GM19455 (cell line): Measurements from ENCODE around the gene CORO2B.

Experiments
- ATAC-seq: cut with Tn5 transposase; IDR thresholded peaks from one replicate; pipeline ENCODE4 v1.9.1; 2021; ENCODE audit not compliant: unreplicated experiment

Gene CORO2B

GRCh38 chr15:68695061-68695595, 116.3 kb downstream of the CORO2B start:
- no peak for ATAC-seq

GRCh38 chr15:68696414-68697363, 117.9 kb downstream of the CORO2B start:
- ATAC-seq: no peak

GRCh38 chr15:68697711-68698690, 119.2 kb downstream of the CORO2B start:
- ATAC-seq: no peak

- no peak for ATAC-seq
Observed at GRCh38 chr15:68698708-68699107, 119.9 kb downstream of the CORO2B start.

GRCh38 chr15:68699124-68699880, 120.5 kb downstream of the CORO2B start:
- ATAC-seq: no peak

GRCh38 chr15:68699881-68700454, 121.2 kb downstream of the CORO2B start:
- ATAC-seq: no peak

- ATAC-seq: no peak
Observed at GRCh38 chr15:68700455-68701123, 121.8 kb downstream of the CORO2B start.

- no peak for ATAC-seq
Observed at GRCh38 chr15:68701886-68702285, 123.1 kb downstream of the CORO2B start.

GRCh38 chr15:68704496-68705021, 125.8 kb downstream of the CORO2B start:
- no peak for ATAC-seq

- ATAC-seq: no peak
Observed at GRCh38 chr15:68706256-68706655, 127.5 kb downstream of the CORO2B start.

GRCh38 chr15:68706931-68707330, 128.1 kb downstream of the CORO2B start:
- ATAC-seq: no peak

- ATAC-seq: no peak
Observed at GRCh38 chr15:68707386-68707785, 128.6 kb downstream of the CORO2B start.

- no peak for ATAC-seq
Observed at GRCh38 chr15:68709876-68710275, 131.1 kb downstream of the CORO2B start.

GRCh38 chr15:68710536-68710935, 131.7 kb downstream of the CORO2B start:
- ATAC-seq: no peak

GRCh38 chr15:68711406-68711805, 132.6 kb downstream of the CORO2B start:
- ATAC-seq: no peak

- ATAC-seq: no peak
Observed at GRCh38 chr15:68712886-68713285, 134.1 kb downstream of the CORO2B start.

GRCh38 chr15:68713874-68714273, 135.1 kb downstream of the CORO2B start:
- no peak for ATAC-seq

GRCh38 chr15:68715111-68715510, 136.3 kb downstream of the CORO2B start:
- ATAC-seq: no peak

GRCh38 chr15:68717951-68718350, 139.2 kb downstream of the CORO2B start:
- no peak for ATAC-seq
